ENCODE measurements around the gene TMEM170B. TPM values are rescaled to one million over a fixed set of nuclear protein-coding genes. Genes with fewer than 3 reads are reported as not detected.

TMEM170B gene
- 10 to 100 TPM in 3 of 4 donors, 1 to 10 TPM in 1; 5.5 to 22.0 (median 12.3) TPM for total RNA-seq

GRCh38 chr6:11537229-11538051 lies at the start of gene TMEM170B:
TMEM170B (plus strand) TSS chr6:11537749; CDS start chr6:11538278, 529 bp downstream.
- intact Hi-C loops (cut with DNase I; ENCODE audit: low total_unique reads) = loop anchor here (1.0 to 5.0 kb wide), 2 partner anchors 40 to 471 kb away; no protein-coding TSS in a partner anchor
- H3K27ac ChIP-seq = peak within 1 kb of the TSS; percentile 78 to 91 (median 86)
- peak; percentile 85 to 90 for ATAC-seq

GRCh38 chr6:11490996-11491395 lies 46.6 kb upstream of the TMEM170B start:
- ATAC-seq = no peak
- Histone ChIP-seq H3K27me3 (no peaks in the 10 kb centered on the region), H3K9me3 (no peaks in the 10 kb centered on the region), H3K4me1 (no peaks in the 10 kb centered on the region), H3K4me3 (no peak overlapping the region), H3K36me3 (no peaks in the 10 kb centered on the region), H3K27ac (no peak overlapping the region)
- intact Hi-C loops (cut with DNase I; ENCODE audit: low total_unique reads) (no loop called here), in situ Hi-C loops (cut with MboI; ENCODE audit: low sequenced_read_pairs in 4 of 4) (loop anchor here (10.0 kb wide), 2 partner anchors 316 to 346 kb away; no protein-coding TSS in a partner anchor)
- no peak for TF ChIP-seq POLR2A (IDR thresholded peaks at IDR 0.05)
- TF ChIP-seq CTCF (IDR thresholded peaks at IDR 0.05 in 4 of 5, conservative IDR thresholded peaks at IDR 0.05 in 1 of 5) = no peak
- no peak for DNase-seq

More at GRCh38 chr6:11537229-11538051, at the start of gene TMEM170B:
- H3K27me3 ChIP-seq = no peaks in the 10 kb centered on the region
- peak; percentile 84 to 87 for DNase-seq
- in situ Hi-C loops (cut with MboI; ENCODE audit: low sequenced_read_pairs in 4 of 4) = no loop called here
- H3K4me1 ChIP-seq = peaks cover 4 to 21% of the 10 kb centered on the region in 2 donors
- H3K4me3 ChIP-seq = peak within 1 kb of the TSS; percentile 69 to 89 (median 86)
- H3K36me3 ChIP-seq = no peaks in the 10 kb centered on the region
- TF ChIP-seq POLR2A (IDR thresholded peaks at IDR 0.05) (peak; percentile 77 to 90), CTCF (IDR thresholded peaks at IDR 0.05 in 4 of 5, conservative IDR thresholded peaks at IDR 0.05 in 1 of 5) (no peak)
- H3K9me3 ChIP-seq = no peaks in the 10 kb centered on the region

GRCh38 chr6:11491596-11492463 lies 45.7 kb upstream of the TMEM170B start:
- H3K9me3 ChIP-seq = no peaks in the 10 kb centered on the region
- H3K27me3 ChIP-seq = no peaks in the 10 kb centered on the region
- in situ Hi-C loops (cut with MboI; ENCODE audit: low sequenced_read_pairs in 4 of 4) = loop anchor here (10.0 kb wide), 2 partner anchors 317 to 347 kb away; no protein-coding TSS in a partner anchor
- no peak overlapping the region for H3K27ac ChIP-seq
- intact Hi-C loops (cut with DNase I; ENCODE audit: low total_unique reads) = no loop called here
- DNase-seq (no peak), ATAC-seq (no peak)
- H3K4me1 ChIP-seq = no peaks in the 10 kb centered on the region
- H3K4me3 ChIP-seq = no peak overlapping the region
- H3K36me3 ChIP-seq = no peaks in the 10 kb centered on the region
- TF ChIP-seq POLR2A (IDR thresholded peaks at IDR 0.05) = no peak
- TF ChIP-seq CTCF (IDR thresholded peaks at IDR 0.05 in 4 of 5, conservative IDR thresholded peaks at IDR 0.05 in 1 of 5) = no peak

- Histone ChIP-seq H3K27me3 (no peaks in the 10 kb centered on the region), H3K9me3 (no peaks in the 10 kb centered on the region), H3K27ac (no peak overlapping the region), H3K4me1 (no peaks in the 10 kb centered on the region), H3K4me3 (no peak overlapping the region), H3K36me3 (no peaks in the 10 kb centered on the region)
- DNase-seq = no peak
- no peak for ATAC-seq
- intact Hi-C loops (cut with DNase I; ENCODE audit: low total_unique reads) = no loop called here
- in situ Hi-C loops (cut with MboI; ENCODE audit: low sequenced_read_pairs in 4 of 4) = loop anchor here (10.0 kb wide), 2 partner anchors 318 to 348 kb away; no protein-coding TSS in a partner anchor
- no peak for TF ChIP-seq CTCF (IDR thresholded peaks at IDR 0.05 in 4 of 5, conservative IDR thresholded peaks at IDR 0.05 in 1 of 5)
- no peak for TF ChIP-seq POLR2A (IDR thresholded peaks at IDR 0.05)
Observed at GRCh38 chr6:11492464-11493290, 44.9 kb upstream of the TMEM170B start.

All from gastrocnemius medialis (tissue), 4 donors.